B cell (primary cell): ENCODE data around the gene NANOS2. TPM values are rescaled to one million over a fixed set of nuclear protein-coding genes. Genes with fewer than 3 reads are reported as not detected.

Experiments used
- ATAC-seq: fragments of 200-7000 bp; cut with Tn5 transposase; one replicate; pipeline ENCODE4 v1.10.0; 2021; ENCODE audit warnings: low read depth, mild to moderate bottlenecking, moderate number of reproducible peaks, moderate library complexity
- CTCF ChIA-PET: fragments of 350-600 bp; sonication (Branson Sonifier 250); formaldehyde crosslinking; loops from one replicate; lab custom pipeline; 2021; ENCODE audit warnings: antibody characterized with exemption, inconsistent platforms; lab: Charles Lee
- POLR2A ChIA-PET: fragments of 350-600 bp; sonication (Branson Sonifier 250); formaldehyde crosslinking; loops from one replicate; lab custom pipeline; 2021; ENCODE audit warnings: antibody characterized with exemption; lab: Charles Lee
- DNase-seq: peaks from one replicate; pipeline ENCODE4 v3.0.0; 2013
- H2AFZ ChIP-seq: 2 replicates; pipeline ENCODE4 v1.6.1; 2012; ENCODE audit warnings: mild to moderate bottlenecking, low read depth, low read length; ENCODE audit not compliant: insufficient read depth, poor library complexity, severe bottlenecking
- H3K27ac ChIP-seq, 2 donors: 1 replicate in 1 of 2; 2 replicates in 1 of 2; pipeline ENCODE4 v1.5.1; 2012 to 2013; ENCODE audit warnings: low read length in 2 of 2, mild to moderate bottlenecking in 2 of 2, moderate library complexity in 1 of 2
- H3K27me3 ChIP-seq, 4 experiments: fragments of 200-600 bp in 1 of 4; sonication (generic) in 1 of 4; replicated peaks in 1 of 4; 1 replicate in 2 of 4; 2 replicates in 2 of 4; pipeline versions ENCODE4 v1.6.1 to v1.7.0; 2013 to 2016; ENCODE audit warnings: low read length in 3 of 4, mild to moderate bottlenecking in 2 of 4, mixed read lengths in 1 of 4, moderate library complexity in 1 of 4; ENCODE audit not compliant: insufficient read depth in 4 of 4, control insufficient read depth in 3 of 4; ENCODE audit errors: control extremely low read depth in 1 of 4
- H3K36me3 ChIP-seq, 2 experiments: replicated peaks in 1 of 2; 1 replicate in 1 of 2; 2 replicates in 1 of 2; pipeline versions ENCODE4 v1.6.1 to v1.7.1; 2013; ENCODE audit warnings: low read length in 1 of 2; ENCODE audit not compliant: insufficient read depth in 2 of 2, control insufficient read depth in 1 of 2; ENCODE audit errors: control extremely low read depth in 1 of 2, extremely low read depth in 1 of 2
- H3K4me1 ChIP-seq, 2 donors: fragments of 200-600 bp in 1 of 2; sonication (generic) in 1 of 2; 1 replicate in 1 of 2; 2 replicates in 1 of 2; pipeline versions ENCODE4 v1.5.1 to v1.6.1; 2013 to 2017; ENCODE audit warnings: low read length in 2 of 2; ENCODE audit not compliant: control insufficient read depth in 2 of 2, insufficient read depth in 2 of 2
- H3K4me2 ChIP-seq: replicated peaks from 2 replicates; pipeline ENCODE3; 2012; ENCODE audit warnings: mild to moderate bottlenecking, low read depth, low read length; ENCODE audit not compliant: poor library complexity, severe bottlenecking
- H3K4me3 ChIP-seq, 5 experiments: fragments of 200-600 bp in 1 of 5; sonication (generic) in 1 of 5; 1 replicate in 3 of 5; 2 replicates in 2 of 5; pipeline versions ENCODE4 v1.5.1 to v1.7.0; 2011 to 2016; ENCODE audit warnings: low read length in 4 of 5, mild to moderate bottlenecking in 4 of 5, low read depth in 2 of 5, control low read depth in 1 of 5, moderate library complexity in 1 of 5; ENCODE audit not compliant: insufficient read depth in 1 of 5; ENCODE audit errors: control extremely low read depth in 1 of 5, extremely low read depth in 1 of 5
- H3K79me2 ChIP-seq: fragments of 200-600 bp; sonication (generic); one replicate; pipeline ENCODE4 v1.6.0; 2016; ENCODE audit warnings: low read length; ENCODE audit not compliant: control insufficient read depth, insufficient read depth
- H3K9ac ChIP-seq: fragments of 200-600 bp; sonication (generic); 2 replicates; pipeline ENCODE4 v1.6.1; 2017; ENCODE audit warnings: mild to moderate bottlenecking, low read length, moderate library complexity
- H3K9me3 ChIP-seq, 3 donors: one replicate each; pipeline versions ENCODE4 v1.6.1 to v1.7.1; 2013; ENCODE audit warnings: low read length in 2 of 3; ENCODE audit not compliant: control insufficient read depth in 2 of 3, insufficient read depth in 1 of 3; ENCODE audit errors: control extremely low read depth in 1 of 3
- H4K20me1 ChIP-seq: 2 replicates; pipeline ENCODE4 v1.6.0; 2012; ENCODE audit warnings: mild to moderate bottlenecking, low read length; ENCODE audit not compliant: insufficient read depth, control insufficient read depth, poor library complexity, severe bottlenecking
- H3K27ac Mint-ChIP-seq: one replicate; pipeline ENCODE4 v1.8.0; 2021; ENCODE audit warnings: mixed read lengths
- H3K27me3 Mint-ChIP-seq: one replicate; pipeline ENCODE4 v1.8.0; 2021; ENCODE audit warnings: mixed read lengths
- H3K4me1 Mint-ChIP-seq: one replicate; pipeline ENCODE4 v1.8.0; 2021; ENCODE audit warnings: mixed read lengths
- H3K4me3 Mint-ChIP-seq: one replicate; pipeline ENCODE4 v1.8.0; 2021; ENCODE audit warnings: mixed read lengths
- H3K9me3 Mint-ChIP-seq: one replicate; pipeline ENCODE4 v1.8.0; 2022; ENCODE audit warnings: mixed read lengths; ENCODE audit not compliant: insufficient read depth
- EZH2 ChIP-seq: IDR thresholded peaks from 2 replicates; pipeline ENCODE4 v1.6.1; 2012; ENCODE audit warnings: borderline replicate concordance, low read depth, mild to moderate bottlenecking, moderate library complexity, low read length; ENCODE audit not compliant: insufficient read depth, poor library complexity, severe bottlenecking
- WGBS: methylation state at CpG from one replicate; pipeline ENCODE4 v1.1.5; 2013; ENCODE audit warnings: missing lambda C conversion rate; ENCODE audit not compliant: insufficient coverage; 5-methylcytosine and 5-hydroxymethylcytosine counted together
- intact Hi-C: fragments of 100-400 bp; cut with micrococcal nuclease; formaldehyde crosslinking; loops from one replicate; pipeline ENCODE4 v1.10.0; 2022
- polyA plus RNA-seq: library from polyadenylated mRNA; depleted of rRNA; stranded (reverse); fragments of >200 nt; gene quantifications from 2 replicates; pipeline ENCODE4 v1.2.3, GENCODE V29; 2012
- total RNA-seq, 2 donors: library from RNA; stranded (reverse); fragments of 120-200 nt in 1 of 2; gene quantifications; 1 replicate in 1 of 2; 2 replicates in 1 of 2; pipeline versions ENCODE4 v1.2.3 to v1.2.4, GENCODE V29; 2013 to 2022
- TF ChIP-seq, protein P1 (sequence below): fragments of 200-600 bp; IDR thresholded peaks from one replicate; pipeline ENCODE4 v1.8.0; 2022; ENCODE audit warnings: antibody characterized with exemption, mild to moderate bottlenecking

The NANOS2 gene
- total and polyA plus RNA-seq, 2 donors (not counting 1 experiment from before 2014, with no cell fraction given) = not detected

DNA sequence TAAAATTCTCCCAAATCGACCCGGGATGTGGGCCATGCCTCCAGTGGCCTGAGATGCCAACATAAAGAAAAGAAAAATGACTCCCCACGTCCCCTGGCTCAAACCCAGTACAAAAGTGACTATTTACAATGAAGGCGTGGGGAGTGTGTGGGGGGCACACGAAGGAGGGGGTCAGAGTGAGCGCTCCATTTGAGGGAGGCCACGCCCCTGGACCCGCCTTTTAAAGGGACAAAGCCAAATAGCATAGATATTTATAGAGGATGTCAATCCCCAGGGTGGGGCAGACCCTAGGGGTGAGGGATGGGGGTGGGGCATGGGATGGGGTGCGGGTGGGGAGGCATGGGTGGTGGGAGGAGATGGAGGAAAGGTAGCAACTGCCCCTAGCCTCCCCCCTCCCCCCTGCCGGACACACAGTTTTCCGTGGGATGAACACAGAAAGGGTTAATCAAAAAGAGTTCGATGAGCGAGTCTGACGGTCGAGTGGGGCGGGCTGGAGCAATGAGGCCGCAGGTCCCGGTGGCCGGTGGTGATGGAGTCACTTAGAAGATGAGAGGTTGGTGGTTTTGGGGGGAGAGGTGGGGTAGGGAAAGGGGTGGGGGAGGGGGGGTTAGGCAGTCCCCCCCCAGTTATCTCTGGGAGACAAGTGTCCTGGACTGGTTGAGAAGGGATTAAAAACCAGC is 20.1 kb upstream of the NANOS2 start:
- Mint-ChIP-seq H3K27me3 (peaks cover 57% of the 10 kb centered on the region), H3K9me3 (no peaks in the 10 kb centered on the region), H3K27ac (no peak overlapping the region), H3K4me3 (no peak overlapping the region), H3K4me1 (no peaks in the 10 kb centered on the region)
- Histone ChIP-seq H4K20me1 (no peaks in the 10 kb centered on the region), H3K27me3 (peaks cover 0 to 46% (median 6%) of the 10 kb centered on the region in 4 experiments), H3K4me1 (no peaks in the 10 kb centered on the region), H3K9me3 (peaks cover 0 to 22% (median 0%) of the 10 kb centered on the region in 3 donors), H3K79me2 (no peaks in the 10 kb centered on the region), H3K36me3 (no peaks in the 10 kb centered on the region), H3K4me2 (no peak overlapping the region), H3K27ac (no peak overlapping the region), H3K9ac (no peak overlapping the region), H3K4me3 (no peak overlapping the region), H2AFZ (no peak overlapping the region)
- no peak for DNase-seq
- POLR2A ChIA-PET = no interaction called here
- ATAC-seq = no peak
- no CpG with 5 or more reads among the region's 19 CpGs for WGBS
- TF ChIP-seq, protein P1, sequence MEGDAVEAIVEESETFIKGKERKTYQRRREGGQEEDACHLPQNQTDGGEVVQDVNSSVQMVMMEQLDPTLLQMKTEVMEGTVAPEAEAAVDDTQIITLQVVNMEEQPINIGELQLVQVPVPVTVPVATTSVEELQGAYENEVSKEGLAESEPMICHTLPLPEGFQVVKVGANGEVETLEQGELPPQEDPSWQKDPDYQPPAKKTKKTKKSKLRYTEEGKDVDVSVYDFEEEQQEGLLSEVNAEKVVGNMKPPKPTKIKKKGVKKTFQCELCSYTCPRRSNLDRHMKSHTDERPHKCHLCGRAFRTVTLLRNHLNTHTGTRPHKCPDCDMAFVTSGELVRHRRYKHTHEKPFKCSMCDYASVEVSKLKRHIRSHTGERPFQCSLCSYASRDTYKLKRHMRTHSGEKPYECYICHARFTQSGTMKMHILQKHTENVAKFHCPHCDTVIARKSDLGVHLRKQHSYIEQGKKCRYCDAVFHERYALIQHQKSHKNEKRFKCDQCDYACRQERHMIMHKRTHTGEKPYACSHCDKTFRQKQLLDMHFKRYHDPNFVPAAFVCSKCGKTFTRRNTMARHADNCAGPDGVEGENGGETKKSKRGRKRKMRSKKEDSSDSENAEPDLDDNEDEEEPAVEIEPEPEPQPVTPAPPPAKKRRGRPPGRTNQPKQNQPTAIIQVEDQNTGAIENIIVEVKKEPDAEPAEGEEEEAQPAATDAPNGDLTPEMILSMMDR = no peak
- no peak for TF ChIP-seq EZH2
- CTCF ChIA-PET = no interaction called here
- intact Hi-C loops = no loop called here

DNA sequence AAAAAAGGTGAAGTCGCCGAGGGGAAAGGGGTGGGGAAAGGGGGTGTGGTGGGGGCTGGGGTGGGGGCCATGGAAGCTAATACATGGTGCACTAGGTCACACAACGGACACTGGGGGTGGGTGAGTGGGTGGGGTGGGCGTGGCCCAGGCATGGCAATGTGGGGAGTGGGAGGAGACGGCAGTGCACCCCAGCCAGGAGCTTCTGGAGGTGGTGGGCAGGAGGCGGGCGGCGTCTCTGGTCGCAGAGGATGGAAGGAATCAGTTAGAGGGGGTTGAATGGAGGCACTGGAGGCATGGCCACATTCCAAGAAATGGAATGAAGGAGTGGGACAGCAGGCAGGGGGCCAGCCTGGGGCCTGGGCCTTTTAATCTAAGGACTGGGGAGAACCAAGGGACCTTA is 19.2 kb upstream of the NANOS2 start:
- no peak overlapping the region for H3K27ac Mint-ChIP-seq

More for the DNA sequence above, 19.2 kb upstream of the NANOS2 start:
- H3K27ac ChIP-seq = no peak overlapping the region
- no peaks in the 10 kb centered on the region for H3K79me2 ChIP-seq
- ATAC-seq (no peak), DNase-seq (no peak)
- H3K9me3 Mint-ChIP-seq = no peaks in the 10 kb centered on the region
- intact Hi-C loops = no loop called here
- CTCF ChIA-PET = no interaction called here
- no peak overlapping the region for H3K4me3 ChIP-seq
- no peaks in the 10 kb centered on the region for H3K4me1 Mint-ChIP-seq
- H3K9ac ChIP-seq = no peak overlapping the region
- H3K27me3 Mint-ChIP-seq = peaks cover 48% of the 10 kb centered on the region
- no peak overlapping the region for H3K4me3 Mint-ChIP-seq
- H3K27me3 ChIP-seq = peaks cover 0 to 42% (median 6%) of the 10 kb centered on the region in 4 experiments
- POLR2A ChIA-PET = no interaction called here
- H3K36me3 ChIP-seq = no peaks in the 10 kb centered on the region
- WGBS = 81% methylated on average over 7 of the region's 9 CpGs
- TF ChIP-seq EZH2 = no peak
- TF ChIP-seq, protein P1 = no peak
- no peak overlapping the region for H2AFZ ChIP-seq
- no peaks in the 10 kb centered on the region for H3K4me1 ChIP-seq
- no peak overlapping the region for H3K4me2 ChIP-seq
- no peaks in the 10 kb centered on the region for H4K20me1 ChIP-seq
- peaks cover 0 to 15% (median 0%) of the 10 kb centered on the region in 3 donors for H3K9me3 ChIP-seq
